NB4 (cell line): Measurements from ENCODE around the gene FYCO1.
"Not testable (repeated sequence)": the region's sequence is repeated elsewhere in the genome, so short reads cannot be mapped to it uniquely, and the experiment has no call there.

Source experiments
- DNase-seq: peaks from one replicate; pipeline ENCODE4 v3.0.0; 2010; ENCODE audit warnings: low read depth
- H3K4me3 ChIP-seq: one replicate; pipeline ENCODE4 v1.5.1; 2011; ENCODE audit warnings: mild to moderate bottlenecking, low read depth, low read length, moderate library complexity
- CTCF ChIP-seq: IDR thresholded peaks from one replicate; pipeline ENCODE4 v1.5.1; 2012; ENCODE audit warnings: low read depth, low read length
- MAX ChIP-seq: IDR thresholded peaks from 2 replicates; pipeline ENCODE4 v1.6.1; 2011; ENCODE audit warnings: low read depth, low read length
- MYC ChIP-seq: IDR thresholded peaks from 2 replicates; pipeline ENCODE4 v1.6.1; 2011; ENCODE audit warnings: low read depth, low read length
- POLR2A ChIP-seq: IDR thresholded peaks from 2 replicates; pipeline ENCODE4 v1.6.1; 2011; ENCODE audit warnings: mild to moderate bottlenecking; ENCODE audit not compliant: insufficient read length; ENCODE audit errors: extremely low read depth

Gene FYCO1

GRCh38 chr3:45995236-45996192 is at the start of gene FYCO1:
Gene FYCO1 (minus strand): TSS chr3:45995824. CDS start chr3:45984910, 10,914 bp downstream.
- DNase-seq: peak; percentile 94
- peak within 1 kb of the TSS; percentile 86 for H3K4me3 ChIP-seq
- peak; percentile 86 for TF ChIP-seq MYC
- peak; percentile 76 for TF ChIP-seq POLR2A
- peak; percentile 61 for TF ChIP-seq MAX
- no peak for TF ChIP-seq CTCF

- no peak overlapping the region for H3K4me3 ChIP-seq
- no peak for TF ChIP-seq MAX
- TF ChIP-seq POLR2A: no peak
- TF ChIP-seq MYC: no peak
- DNase-seq: no peak
These were observed 43.3 kb upstream of the FYCO1 start for GRCh38 chr3:46038916-46039315.

- H3K4me3 ChIP-seq, DNase-seq: not testable (repeated sequence)
These were observed 42.4 kb upstream of the FYCO1 start for GRCh38 chr3:46038071-46038470.

GRCh38 chr3:46036191-46036590 is 40.6 kb upstream of the FYCO1 start:
- no peak for DNase-seq
- TF ChIP-seq MYC: no peak
- no peak for TF ChIP-seq POLR2A
- TF ChIP-seq MAX: no peak
- TF ChIP-seq CTCF: no peak
- H3K4me3 ChIP-seq: no peak overlapping the region

- no peak for DNase-seq
- no peak overlapping the region for H3K4me3 ChIP-seq
- TF ChIP-seq CTCF (no peak), MYC (no peak), MAX (no peak), POLR2A (no peak)
These were observed 36.1 kb upstream of the FYCO1 start for GRCh38 chr3:46031747-46032146.

GRCh38 chr3:46031269-46031668 is 35.6 kb upstream of the FYCO1 start:
- no peak for DNase-seq
- no peak for TF ChIP-seq MAX
- no peak for TF ChIP-seq POLR2A
- H3K4me3 ChIP-seq: no peak overlapping the region

- no peak for TF ChIP-seq MYC
- TF ChIP-seq CTCF: no peak
- no peak for TF ChIP-seq POLR2A
- no peak for TF ChIP-seq MAX
- no peak overlapping the region for H3K4me3 ChIP-seq
- DNase-seq: no peak
These were observed 35.0 kb upstream of the FYCO1 start for GRCh38 chr3:46030626-46031025.
